ENCODE measurements around the gene TMEM87A. TPM values are rescaled to one million over a fixed set of nuclear protein-coding genes. Genes with fewer than 3 reads are reported as not detected.

The TMEM87A gene
- total and polyA plus RNA-seq, 2 of the 4 experiments (the other 2 are of a cell fraction) = 16.6 to 45.3 TPM

- TF ChIP-seq MXI1 (IDR thresholded peaks at IDR 0.05; ENCODE audit: borderline replicate concordance, low read depth, low read length) (no peak), MAFK (IDR thresholded peaks at IDR 0.05; ENCODE audit: low read depth, low read length) (no peak), BHLHE40 (IDR thresholded peaks at IDR 0.05; ENCODE audit: low read depth, low read length) (no peak), RCOR1 (IDR thresholded peaks at IDR 0.05; ENCODE audit: insufficient replicate concordance, low read length) (no peak), NFE2L2 (IDR thresholded peaks at IDR 0.05; ENCODE audit: low read depth, low read length) (no peak), POLR2A (IDR thresholded peaks at IDR 0.05; ENCODE audit: low read depth, low read length) (no peak), RAD21 (IDR thresholded peaks at IDR 0.05; ENCODE audit: low read length) (no peak), SMC3 (IDR thresholded peaks at IDR 0.05; ENCODE audit: low read depth, low read length) (no peak), MAZ (IDR thresholded peaks at IDR 0.05; ENCODE audit: borderline replicate concordance, low read depth, low read length) (no peak), CHD1 (IDR thresholded peaks at IDR 0.05; ENCODE audit: low read depth, low read length) (no peak), CEBPB (IDR thresholded peaks at IDR 0.05; ENCODE audit: low read depth, low read length) (no peak), RFX5 (IDR thresholded peaks at IDR 0.05; ENCODE audit: low read depth, low read length) (no peak), FOS (IDR thresholded peaks at IDR 0.05; ENCODE audit: low read depth, low read length) (no peak)
- TF ChIP-seq, protein P1, sequence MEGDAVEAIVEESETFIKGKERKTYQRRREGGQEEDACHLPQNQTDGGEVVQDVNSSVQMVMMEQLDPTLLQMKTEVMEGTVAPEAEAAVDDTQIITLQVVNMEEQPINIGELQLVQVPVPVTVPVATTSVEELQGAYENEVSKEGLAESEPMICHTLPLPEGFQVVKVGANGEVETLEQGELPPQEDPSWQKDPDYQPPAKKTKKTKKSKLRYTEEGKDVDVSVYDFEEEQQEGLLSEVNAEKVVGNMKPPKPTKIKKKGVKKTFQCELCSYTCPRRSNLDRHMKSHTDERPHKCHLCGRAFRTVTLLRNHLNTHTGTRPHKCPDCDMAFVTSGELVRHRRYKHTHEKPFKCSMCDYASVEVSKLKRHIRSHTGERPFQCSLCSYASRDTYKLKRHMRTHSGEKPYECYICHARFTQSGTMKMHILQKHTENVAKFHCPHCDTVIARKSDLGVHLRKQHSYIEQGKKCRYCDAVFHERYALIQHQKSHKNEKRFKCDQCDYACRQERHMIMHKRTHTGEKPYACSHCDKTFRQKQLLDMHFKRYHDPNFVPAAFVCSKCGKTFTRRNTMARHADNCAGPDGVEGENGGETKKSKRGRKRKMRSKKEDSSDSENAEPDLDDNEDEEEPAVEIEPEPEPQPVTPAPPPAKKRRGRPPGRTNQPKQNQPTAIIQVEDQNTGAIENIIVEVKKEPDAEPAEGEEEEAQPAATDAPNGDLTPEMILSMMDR (conservative IDR thresholded peaks at IDR 0.05; ENCODE audit: low read depth, low read length) = no peak
- TF ChIP-seq, protein P2, sequence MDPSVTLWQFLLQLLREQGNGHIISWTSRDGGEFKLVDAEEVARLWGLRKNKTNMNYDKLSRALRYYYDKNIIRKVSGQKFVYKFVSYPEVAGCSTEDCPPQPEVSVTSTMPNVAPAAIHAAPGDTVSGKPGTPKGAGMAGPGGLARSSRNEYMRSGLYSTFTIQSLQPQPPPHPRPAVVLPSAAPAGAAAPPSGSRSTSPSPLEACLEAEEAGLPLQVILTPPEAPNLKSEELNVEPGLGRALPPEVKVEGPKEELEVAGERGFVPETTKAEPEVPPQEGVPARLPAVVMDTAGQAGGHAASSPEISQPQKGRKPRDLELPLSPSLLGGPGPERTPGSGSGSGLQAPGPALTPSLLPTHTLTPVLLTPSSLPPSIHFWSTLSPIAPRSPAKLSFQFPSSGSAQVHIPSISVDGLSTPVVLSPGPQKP (IDR thresholded peaks at IDR 0.05; ENCODE audit: borderline replicate concordance, low read depth, low read length) = no peak
- TF ChIP-seq, protein P3, sequence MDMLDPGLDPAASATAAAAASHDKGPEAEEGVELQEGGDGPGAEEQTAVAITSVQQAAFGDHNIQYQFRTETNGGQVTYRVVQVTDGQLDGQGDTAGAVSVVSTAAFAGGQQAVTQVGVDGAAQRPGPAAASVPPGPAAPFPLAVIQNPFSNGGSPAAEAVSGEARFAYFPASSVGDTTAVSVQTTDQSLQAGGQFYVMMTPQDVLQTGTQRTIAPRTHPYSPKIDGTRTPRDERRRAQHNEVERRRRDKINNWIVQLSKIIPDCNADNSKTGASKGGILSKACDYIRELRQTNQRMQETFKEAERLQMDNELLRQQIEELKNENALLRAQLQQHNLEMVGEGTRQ (IDR thresholded peaks at IDR 0.05; ENCODE audit: low read depth, low read length) = no peak
- H4K20me1 ChIP-seq (ENCODE audit: insufficient read depth, low read length) = no peaks in the 10 kb centered on the region; the same call in 1 of the 2 replicates
- H3K56ac ChIP-seq (ENCODE audit: extremely low read depth, insufficient read depth, low read length) = no peak overlapping the region
- no peak overlapping the region for H2BK15ac ChIP-seq (ENCODE audit: low read depth, low read length)
- no peaks in the 10 kb centered on the region for H3K27me3 ChIP-seq (ENCODE audit: control insufficient read depth, insufficient read depth, low read length)
- 92% methylated on average over 1 of the region's 2 CpGs; no CpG with 5 or more reads in 1 of the 2 experiments for WGBS, 2 experiments (ENCODE audit: extremely low coverage in 2 of 2, insufficient read length in 1 of 2)
- ChIA-PET CTCF (no interaction called here), POLR2A (ENCODE audit: unreplicated experiment) (no interaction called here)
- H3K18ac ChIP-seq (ENCODE audit: low read depth, low read length) = no peak overlapping the region
- no peak overlapping the region for H4K91ac ChIP-seq (ENCODE audit: insufficient read depth, low read depth, low read length)
- H3K27ac ChIP-seq (ENCODE audit: insufficient read depth, low read length) = no peak overlapping the region
- intact Hi-C loops (cut with micrococcal nuclease) (no loop called here), in situ Hi-C loops (cut with MboI; ENCODE audit: low sequenced_read_pairs) (no loop called here), dilution Hi-C loops (cut with HindIII; ENCODE audit: low sequenced_read_pairs, unreplicated experiment) (no loop called here)
- H3K4me2 ChIP-seq (ENCODE audit: low read depth, low read length) = no peak overlapping the region
- no peak overlapping the region for H3K14ac ChIP-seq (replicated peaks; ENCODE audit: low read depth, low read length)
- H2BK120ac ChIP-seq (ENCODE audit: low read depth, low read length) = no peak overlapping the region
- no peak overlapping the region for H3K9ac ChIP-seq (ENCODE audit: low read depth, low read length)
- H3K9me1 ChIP-seq (ENCODE audit: insufficient read depth, low read length) = 0 out of 2 replicates have a peak, but pooled peaks cover 5% of the 10 kb centered on the region
- no peak overlapping the region for H2AK5ac ChIP-seq (ENCODE audit: low read depth, low read length)
- DNase-seq = no peak
- H3K79me1 ChIP-seq (ENCODE audit: low read depth in 1 of 2, low read length in 2 of 2) = peaks cover 8 to 23% of the 10 kb centered on the region in 2 experiments
- no peak overlapping the region for H2AFZ ChIP-seq (replicated peaks; ENCODE audit: low read length, poor library complexity)
- H3K9me3 ChIP-seq (ENCODE audit: control insufficient read depth, insufficient read depth, low read length) = no peaks in the 10 kb centered on the region
- H3K23ac ChIP-seq (ENCODE audit: low read depth, low read length) = no peak overlapping the region
- H4K8ac ChIP-seq (ENCODE audit: low read depth in 2 of 2, low read length in 2 of 2) = no peak overlapping the region
- H3K36me3 ChIP-seq (ENCODE audit: control insufficient read depth, insufficient read depth, low read length) = peaks cover 30% of the 10 kb centered on the region
- no peak overlapping the region for H4K5ac ChIP-seq (ENCODE audit: low read depth, low read length)
- no peak overlapping the region for H3K4ac ChIP-seq (ENCODE audit: low read depth, low read length)
- H3K4me1 ChIP-seq (ENCODE audit: control insufficient read depth, insufficient read depth, low read length) = no peaks in the 10 kb centered on the region
- H2BK5ac ChIP-seq (ENCODE audit: low read depth, low read length, poor library complexity, severe bottlenecking) = no peak overlapping the region
- ATAC-seq (ENCODE audit: low read depth) = no peak
- no peak overlapping the region for H2AK9ac ChIP-seq (replicated peaks; ENCODE audit: low read depth, low read length, poor library complexity)
- no peak overlapping the region for H2BK20ac ChIP-seq (ENCODE audit: low read depth, low read length)
- no TSS peak for BruUV-seq (replicated peaks)
- H3K4me3 ChIP-seq (ENCODE audit: insufficient read depth, low read depth, low read length) = no peak overlapping the region
Measured at GRCh38 chr15:42190370-42190769, 82.9 kb downstream of the TMEM87A start.

Measured in IMR-90 (cell line).